ENCODE measurements around the gene ZNF792.

DNA sequence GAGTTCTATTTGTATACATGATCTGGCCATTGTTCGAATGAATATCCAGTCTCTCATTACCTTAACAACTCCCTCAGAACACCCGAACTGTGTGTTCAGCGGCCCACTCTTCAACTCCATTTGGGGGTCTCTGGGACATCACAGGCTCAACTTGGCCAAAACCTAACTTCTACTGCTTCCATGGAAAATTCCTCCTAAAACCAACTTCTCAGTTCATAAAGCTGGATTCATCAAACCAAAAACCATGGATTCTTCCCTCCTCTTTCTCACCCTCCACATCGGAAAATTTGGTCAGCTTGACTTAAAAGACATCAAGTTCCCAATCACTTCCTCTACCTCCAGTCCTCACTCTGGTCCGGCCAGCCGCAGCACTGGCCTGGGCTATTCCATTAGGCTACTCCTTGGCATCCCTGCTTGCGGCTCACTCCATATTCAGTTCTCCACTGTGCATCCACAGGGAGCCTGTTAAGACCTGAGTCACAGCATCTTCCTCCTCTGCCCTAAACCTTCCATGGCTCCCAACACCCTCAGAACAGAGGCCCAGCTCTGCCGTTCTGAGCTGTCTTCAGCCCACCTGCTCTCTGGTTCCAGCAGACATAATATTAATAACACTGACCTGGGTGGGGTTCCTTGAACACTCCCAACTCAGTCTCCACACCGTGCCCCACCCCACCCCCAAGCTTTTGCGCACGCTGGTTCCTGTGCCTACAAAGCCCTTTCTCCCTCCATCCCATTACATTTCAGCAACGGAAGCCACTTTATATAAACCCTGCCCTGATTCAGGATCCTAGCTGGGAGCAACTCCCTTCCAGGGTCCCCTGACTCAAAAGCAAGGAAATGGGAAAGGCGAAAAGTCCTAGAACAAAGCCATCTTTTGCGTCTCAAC, 1.1 kb downstream of the ZNF792 start:
- TF ChIP-seq, protein P1, sequence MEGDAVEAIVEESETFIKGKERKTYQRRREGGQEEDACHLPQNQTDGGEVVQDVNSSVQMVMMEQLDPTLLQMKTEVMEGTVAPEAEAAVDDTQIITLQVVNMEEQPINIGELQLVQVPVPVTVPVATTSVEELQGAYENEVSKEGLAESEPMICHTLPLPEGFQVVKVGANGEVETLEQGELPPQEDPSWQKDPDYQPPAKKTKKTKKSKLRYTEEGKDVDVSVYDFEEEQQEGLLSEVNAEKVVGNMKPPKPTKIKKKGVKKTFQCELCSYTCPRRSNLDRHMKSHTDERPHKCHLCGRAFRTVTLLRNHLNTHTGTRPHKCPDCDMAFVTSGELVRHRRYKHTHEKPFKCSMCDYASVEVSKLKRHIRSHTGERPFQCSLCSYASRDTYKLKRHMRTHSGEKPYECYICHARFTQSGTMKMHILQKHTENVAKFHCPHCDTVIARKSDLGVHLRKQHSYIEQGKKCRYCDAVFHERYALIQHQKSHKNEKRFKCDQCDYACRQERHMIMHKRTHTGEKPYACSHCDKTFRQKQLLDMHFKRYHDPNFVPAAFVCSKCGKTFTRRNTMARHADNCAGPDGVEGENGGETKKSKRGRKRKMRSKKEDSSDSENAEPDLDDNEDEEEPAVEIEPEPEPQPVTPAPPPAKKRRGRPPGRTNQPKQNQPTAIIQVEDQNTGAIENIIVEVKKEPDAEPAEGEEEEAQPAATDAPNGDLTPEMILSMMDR (IDR thresholded peaks at IDR 0.05; ENCODE audit: low read depth, low read length), result no peak
- TF ChIP-seq MYC (IDR thresholded peaks at IDR 0.05; ENCODE audit: low read depth, low read length), result no peak
